ENCODE measurements around the gene ATXN2. TPM values are rescaled to one million over a fixed set of nuclear protein-coding genes. Genes with fewer than 3 reads are reported as not detected.
A peak's percentile ranks its signal among the peaks of the same experiment; 100 is the strongest.

ATXN2 gene
- total RNA-seq, 4 donors from 2014 or later = 20.4 to 28.1 (median 22.2) TPM

DNA sequence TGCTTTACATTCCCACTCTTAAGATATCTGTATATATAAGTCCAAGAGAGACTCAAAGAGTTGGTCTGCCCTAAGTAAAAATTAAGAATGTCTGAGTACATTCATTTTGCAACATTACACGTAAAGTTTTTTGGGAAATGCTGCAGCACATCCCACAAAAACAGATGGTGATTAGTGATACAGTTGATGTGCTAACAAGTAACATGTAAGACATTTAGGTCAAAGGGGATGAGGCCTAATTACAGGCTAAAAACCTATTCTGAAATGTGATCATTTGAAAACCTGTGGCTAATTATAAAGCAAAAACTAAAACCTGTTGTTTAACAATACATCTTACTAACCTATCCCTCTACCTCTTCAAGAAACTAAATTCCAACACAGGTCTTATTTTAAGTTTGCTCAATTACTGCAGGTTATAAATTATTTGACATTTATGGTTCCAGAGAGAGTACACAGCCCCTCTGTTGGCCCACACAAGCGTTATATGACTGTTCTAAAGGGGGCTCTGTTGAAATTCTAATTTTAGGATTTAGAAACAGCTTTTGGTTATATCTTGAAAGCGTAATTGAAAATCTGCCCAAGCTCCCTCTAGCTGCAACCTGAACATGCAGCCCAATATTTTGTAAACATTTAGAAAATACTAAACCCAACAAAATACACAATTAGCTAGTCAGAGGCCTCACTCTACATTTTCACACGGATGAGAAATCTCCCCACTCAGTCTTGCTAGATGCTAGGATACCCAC lies 43.7 kb upstream of the ATXN2 start:
- in situ Hi-C loops (cut with MboI; ENCODE audit: low sequenced_read_pairs in 4 of 4) = no loop called here
- TF ChIP-seq, protein P1, sequence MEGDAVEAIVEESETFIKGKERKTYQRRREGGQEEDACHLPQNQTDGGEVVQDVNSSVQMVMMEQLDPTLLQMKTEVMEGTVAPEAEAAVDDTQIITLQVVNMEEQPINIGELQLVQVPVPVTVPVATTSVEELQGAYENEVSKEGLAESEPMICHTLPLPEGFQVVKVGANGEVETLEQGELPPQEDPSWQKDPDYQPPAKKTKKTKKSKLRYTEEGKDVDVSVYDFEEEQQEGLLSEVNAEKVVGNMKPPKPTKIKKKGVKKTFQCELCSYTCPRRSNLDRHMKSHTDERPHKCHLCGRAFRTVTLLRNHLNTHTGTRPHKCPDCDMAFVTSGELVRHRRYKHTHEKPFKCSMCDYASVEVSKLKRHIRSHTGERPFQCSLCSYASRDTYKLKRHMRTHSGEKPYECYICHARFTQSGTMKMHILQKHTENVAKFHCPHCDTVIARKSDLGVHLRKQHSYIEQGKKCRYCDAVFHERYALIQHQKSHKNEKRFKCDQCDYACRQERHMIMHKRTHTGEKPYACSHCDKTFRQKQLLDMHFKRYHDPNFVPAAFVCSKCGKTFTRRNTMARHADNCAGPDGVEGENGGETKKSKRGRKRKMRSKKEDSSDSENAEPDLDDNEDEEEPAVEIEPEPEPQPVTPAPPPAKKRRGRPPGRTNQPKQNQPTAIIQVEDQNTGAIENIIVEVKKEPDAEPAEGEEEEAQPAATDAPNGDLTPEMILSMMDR (IDR thresholded peaks at IDR 0.05 in 4 of 5, conservative IDR thresholded peaks at IDR 0.05 in 1 of 5) = no peak
- TF ChIP-seq POLR2A (IDR thresholded peaks at IDR 0.05) = no peak
- no peak for DNase-seq
- intact Hi-C loops (cut with DNase I; ENCODE audit: low total_unique reads) = no loop called here
- Histone ChIP-seq H3K4me1 (no peaks in the 10 kb centered on the region), H3K36me3 (peaks cover 0 to 54% of the 10 kb centered on the region in 2 donors), H3K9me3 (no peaks in the 10 kb centered on the region), H3K4me3 (no peak overlapping the region), H3K27ac (no peak overlapping the region), H3K27me3 (no peaks in the 10 kb centered on the region)
- no peak for ATAC-seq

- in situ Hi-C loops (cut with MboI; ENCODE audit: low sequenced_read_pairs in 4 of 4) (no loop called here), intact Hi-C loops (cut with DNase I; ENCODE audit: low total_unique reads) (no loop called here)
- H3K27ac ChIP-seq = no peak overlapping the region
- no peak for DNase-seq
- H3K4me1 ChIP-seq = peaks cover 9 to 11% of the 10 kb centered on the region in 2 donors
- no peak for ATAC-seq
- H3K4me3 ChIP-seq = no peak overlapping the region
- H3K36me3 ChIP-seq = peaks cover 0 to 31% of the 10 kb centered on the region in 2 donors
- no peak for TF ChIP-seq POLR2A (IDR thresholded peaks at IDR 0.05)
- TF ChIP-seq, protein P1 (IDR thresholded peaks at IDR 0.05 in 4 of 5, conservative IDR thresholded peaks at IDR 0.05 in 1 of 5) = no peak
- H3K9me3 ChIP-seq = no peaks in the 10 kb centered on the region
- no peaks in the 10 kb centered on the region for H3K27me3 ChIP-seq
Measured at GRCh38 chr12:111640506-111640905, 41.4 kb upstream of the ATXN2 start.

- no peak overlapping the region for H3K4me3 ChIP-seq
- TF ChIP-seq POLR2A (IDR thresholded peaks at IDR 0.05) = no peak
- TF ChIP-seq, protein P1 (IDR thresholded peaks at IDR 0.05 in 4 of 5, conservative IDR thresholded peaks at IDR 0.05 in 1 of 5) = no peak
- H3K9me3 ChIP-seq = no peaks in the 10 kb centered on the region
- H3K27ac ChIP-seq = no peak overlapping the region
- no peaks in the 10 kb centered on the region for H3K27me3 ChIP-seq
- peaks cover 0 to 12% of the 10 kb centered on the region in 2 donors for H3K36me3 ChIP-seq
- intact Hi-C loops (cut with DNase I; ENCODE audit: low total_unique reads) = no loop called here
- peaks cover 9 to 11% of the 10 kb centered on the region in 2 donors for H3K4me1 ChIP-seq
- ATAC-seq (no peak), DNase-seq (no peak)
- in situ Hi-C loops (cut with MboI; ENCODE audit: low sequenced_read_pairs in 4 of 4) = no loop called here
Measured at GRCh38 chr12:111638556-111638955, 39.4 kb upstream of the ATXN2 start.

GRCh38 chr12:111636209-111636945 lies 37.3 kb upstream of the ATXN2 start:
- intact Hi-C loops (cut with DNase I; ENCODE audit: low total_unique reads) = no loop called here
- in situ Hi-C loops (cut with MboI; ENCODE audit: low sequenced_read_pairs in 4 of 4) = no loop called here
- DNase-seq (peak; percentile 6 to 38), ATAC-seq (peak in 1 of 2 donors; percentile 53)
- H3K9me3 ChIP-seq = no peaks in the 10 kb centered on the region
- H3K4me3 ChIP-seq = peak overlapping the region in 3 of 4 donors; percentile 20 to 35 (median 26)
- peak overlapping the region; percentile 35 to 61 (median 55) for H3K27ac ChIP-seq
- H3K27me3 ChIP-seq = no peaks in the 10 kb centered on the region
- no peaks in the 10 kb centered on the region for H3K36me3 ChIP-seq
- TF ChIP-seq, protein P1 (IDR thresholded peaks at IDR 0.05 in 4 of 5, conservative IDR thresholded peaks at IDR 0.05 in 1 of 5) = no peak
- TF ChIP-seq POLR2A (IDR thresholded peaks at IDR 0.05) = no peak
- H3K4me1 ChIP-seq = peaks cover 9 to 11% of the 10 kb centered on the region in 2 donors
